Neural cell (in vitro differentiated cells): ENCODE results near the gene FASTKD1. TPM values are rescaled to one million over a fixed set of nuclear protein-coding genes. Genes with fewer than 3 reads are reported as not detected.

Experiments
- H2AFZ ChIP-seq: fragments of 200-600, 300-800 bp; sonication (generic), shearing (Covaris generic); 2 replicates; pipeline ENCODE4 v1.6.0; 2014; ENCODE audit warnings: low read depth, mild to moderate bottlenecking, antibody characterized with exemption, low read length, moderate library complexity
- H3F3A ChIP-seq: fragments of 200-600 bp; shearing (Covaris generic); 2 replicates; pipeline ENCODE4 v1.6.1; 2016; ENCODE audit warnings: mild to moderate bottlenecking, moderate library complexity, mixed read lengths, antibody characterized with exemption, low read length; ENCODE audit not compliant: insufficient read depth, poor library complexity, severe bottlenecking
- H3K27ac ChIP-seq: fragments of 200-600, 300-800 bp; sonication (generic), shearing (Covaris generic); 2 replicates; pipeline ENCODE4 v1.5.1; 2014; ENCODE audit warnings: mild to moderate bottlenecking, low read length, moderate library complexity
- H3K27me3 ChIP-seq: fragments of 300-800, 200-600 bp; sonication (generic), shearing (Covaris generic); 2 replicates; pipeline ENCODE4 v1.6.0; 2014; ENCODE audit warnings: mild to moderate bottlenecking, low read depth, low read length, moderate library complexity; ENCODE audit not compliant: insufficient read depth
- H3K36me3 ChIP-seq: fragments of 300-800, 200-600 bp; sonication (generic), shearing (Covaris generic); 2 replicates; pipeline ENCODE4 v1.5.1; 2014; ENCODE audit warnings: mild to moderate bottlenecking, antibody characterized with exemption, low read length, moderate library complexity; ENCODE audit not compliant: insufficient read depth
- H3K4me2 ChIP-seq: fragments of 300-800, 200-600 bp; sonication (generic), shearing (Covaris generic); 2 replicates; pipeline ENCODE4 v1.6.0; 2014; ENCODE audit warnings: mild to moderate bottlenecking, low read length
- H3K4me3 ChIP-seq: fragments of 300-800, 200-600 bp; sonication (generic), shearing (Covaris generic); 2 replicates; pipeline ENCODE4 v1.5.1; 2014; ENCODE audit warnings: mild to moderate bottlenecking, low read length, moderate library complexity
- H3K79me2 ChIP-seq: fragments of 200-600 bp; shearing (Covaris generic); replicated peaks from 2 replicates; pipeline ENCODE4 v1.6.0; 2014; ENCODE audit warnings: mild to moderate bottlenecking, low read length, moderate library complexity; ENCODE audit not compliant: insufficient read depth
- H3K9ac ChIP-seq: fragments of 300-800, 200-600 bp; sonication (generic), shearing (Covaris generic); 2 replicates; pipeline ENCODE4 v1.6.1; 2016; ENCODE audit warnings: mild to moderate bottlenecking, low read length, mixed read lengths
- H3K9me2 ChIP-seq: fragments of 200-600 bp; shearing (Covaris generic); 2 replicates; pipeline ENCODE4 v1.6.1; 2016; ENCODE audit warnings: mild to moderate bottlenecking, low read length, mixed read lengths; ENCODE audit not compliant: insufficient read depth
- H3K9me3 ChIP-seq: fragments of 200-600, 300-800 bp; sonication (generic), shearing (Covaris generic); 2 replicates; pipeline ENCODE4 v1.6.1; 2016; ENCODE audit warnings: mild to moderate bottlenecking, mixed run types, low read length, moderate library complexity, mixed read lengths
- H4K20me1 ChIP-seq: fragments of 200-600 bp; shearing (Covaris generic); 2 replicates; pipeline ENCODE4 v1.6.1; 2016; ENCODE audit warnings: mild to moderate bottlenecking, mixed run types; ENCODE audit not compliant: insufficient read depth
- CTCF ChIP-seq: fragments of 450-650 bp; IDR thresholded peaks from 2 replicates; pipeline ENCODE4 v1.5.1; 2014; ENCODE audit warnings: antibody characterized with exemption, mild to moderate bottlenecking, moderate library complexity; ENCODE audit not compliant: poor library complexity, severe bottlenecking
- EP300 ChIP-seq: fragments of 450-650 bp; conservative IDR thresholded peaks from 2 replicates; pipeline ENCODE4 v1.6.1; 2014; ENCODE audit warnings: antibody characterized with exemption, mild to moderate bottlenecking, moderate library complexity; ENCODE audit not compliant: poor library complexity, severe bottlenecking
- EZH2 ChIP-seq: fragments of 200-600, 300-800 bp; shearing (Covaris generic), sonication (generic); IDR thresholded peaks from 2 replicates; pipeline ENCODE4 v1.6.1; 2014; ENCODE audit warnings: antibody characterized with exemption, low read length, borderline replicate concordance, mild to moderate bottlenecking; ENCODE audit not compliant: insufficient read depth, poor library complexity, severe bottlenecking
- MXI1 ChIP-seq: fragments of 450-650 bp; conservative IDR thresholded peaks from 2 replicates; pipeline ENCODE4 v1.6.1; 2014; ENCODE audit warnings: antibody characterized with exemption, mild to moderate bottlenecking; ENCODE audit not compliant: poor library complexity, severe bottlenecking
- POLR2AphosphoS5 ChIP-seq: IDR thresholded peaks from 2 replicates; pipeline ENCODE4 v1.6.1; 2012
- RAD21 ChIP-seq: fragments of 450-650 bp; conservative IDR thresholded peaks from 2 replicates; pipeline ENCODE4 v1.6.1; 2014; ENCODE audit warnings: antibody characterized with exemption, mild to moderate bottlenecking, moderate library complexity
- REST ChIP-seq: IDR thresholded peaks from 2 replicates; pipeline ENCODE4 v1.6.1; 2012; ENCODE audit warnings: borderline replicate concordance
- SMC3 ChIP-seq: fragments of 450-650 bp; conservative IDR thresholded peaks from 2 replicates; pipeline ENCODE4 v1.6.1; 2014; ENCODE audit warnings: antibody characterized with exemption, mild to moderate bottlenecking, moderate library complexity; ENCODE audit not compliant: poor library complexity
- TAF1 ChIP-seq: IDR thresholded peaks from 2 replicates; pipeline ENCODE4 v1.6.1; 2012; ENCODE audit warnings: low read depth
- polyA plus RNA-seq: library from polyadenylated mRNA; depleted of rRNA; stranded (reverse); fragments of >200 nt; gene quantifications from 2 replicates; pipeline ENCODE4 v1.2.3, GENCODE V29; 2014

FASTKD1 gene
- polyA plus RNA-seq, 1 donor from 2014 or later: 50.3 TPM

GRCh38 chr2:169546756-169547155 lies 26.9 kb downstream of the FASTKD1 start:
- no peak for TF ChIP-seq RAD21
- no peak for TF ChIP-seq EZH2
- no peak for TF ChIP-seq REST
- no peak for TF ChIP-seq SMC3
- no peak for TF ChIP-seq TAF1
- no peak for TF ChIP-seq CTCF
- TF ChIP-seq EP300: no peak
- no peak for TF ChIP-seq MXI1
- TF ChIP-seq POLR2AphosphoS5: no peak
- no peak overlapping the region for H3K27ac ChIP-seq
- no peaks in the 10 kb centered on the region for H3K79me2 ChIP-seq
- H3K4me2 ChIP-seq: no peak overlapping the region
- no peaks in the 10 kb centered on the region for H3K9me3 ChIP-seq
- H3K27me3 ChIP-seq: no peaks in the 10 kb centered on the region
- no peaks in the 10 kb centered on the region for H3F3A ChIP-seq
- H3K9ac ChIP-seq: no peak overlapping the region
- no peaks in the 10 kb centered on the region for H3K9me2 ChIP-seq
- H3K36me3 ChIP-seq: no peaks in the 10 kb centered on the region
- H3K4me3 ChIP-seq: no peak overlapping the region
- H2AFZ ChIP-seq: no peak overlapping the region
- H4K20me1 ChIP-seq: no peaks in the 10 kb centered on the region

- Histone ChIP-seq H3K27ac (no peak overlapping the region), H3F3A (no peaks in the 10 kb centered on the region), H3K9ac (no peak overlapping the region), H3K79me2 (no peaks in the 10 kb centered on the region), H4K20me1 (no peaks in the 10 kb centered on the region), H3K27me3 (no peaks in the 10 kb centered on the region), H3K9me3 (no peaks in the 10 kb centered on the region), H3K9me2 (no peaks in the 10 kb centered on the region), H2AFZ (no peak overlapping the region), H3K4me3 (no peak overlapping the region), H3K4me2 (no peak overlapping the region), H3K36me3 (no peaks in the 10 kb centered on the region)
- TF ChIP-seq EP300 (no peak), REST (no peak), POLR2AphosphoS5 (no peak), CTCF (no peak), TAF1 (no peak), RAD21 (no peak), EZH2 (no peak), MXI1 (no peak)
Measured at GRCh38 chr2:169542433-169542832, 31.2 kb downstream of the FASTKD1 start.
